ENCODE measurements around the gene FBXW10. TPM values are rescaled to one million over a fixed set of nuclear protein-coding genes. Genes with fewer than 3 reads are reported as not detected.
"Not testable (repeated sequence)": the region's sequence is repeated elsewhere in the genome, so short reads cannot be mapped to it uniquely, and the experiment has no call there.

Gene FBXW10
- total and polyA plus RNA-seq, 11 donors, result 0.04 to 0.12 (median 0.11) TPM; not detected in 8

DNA sequence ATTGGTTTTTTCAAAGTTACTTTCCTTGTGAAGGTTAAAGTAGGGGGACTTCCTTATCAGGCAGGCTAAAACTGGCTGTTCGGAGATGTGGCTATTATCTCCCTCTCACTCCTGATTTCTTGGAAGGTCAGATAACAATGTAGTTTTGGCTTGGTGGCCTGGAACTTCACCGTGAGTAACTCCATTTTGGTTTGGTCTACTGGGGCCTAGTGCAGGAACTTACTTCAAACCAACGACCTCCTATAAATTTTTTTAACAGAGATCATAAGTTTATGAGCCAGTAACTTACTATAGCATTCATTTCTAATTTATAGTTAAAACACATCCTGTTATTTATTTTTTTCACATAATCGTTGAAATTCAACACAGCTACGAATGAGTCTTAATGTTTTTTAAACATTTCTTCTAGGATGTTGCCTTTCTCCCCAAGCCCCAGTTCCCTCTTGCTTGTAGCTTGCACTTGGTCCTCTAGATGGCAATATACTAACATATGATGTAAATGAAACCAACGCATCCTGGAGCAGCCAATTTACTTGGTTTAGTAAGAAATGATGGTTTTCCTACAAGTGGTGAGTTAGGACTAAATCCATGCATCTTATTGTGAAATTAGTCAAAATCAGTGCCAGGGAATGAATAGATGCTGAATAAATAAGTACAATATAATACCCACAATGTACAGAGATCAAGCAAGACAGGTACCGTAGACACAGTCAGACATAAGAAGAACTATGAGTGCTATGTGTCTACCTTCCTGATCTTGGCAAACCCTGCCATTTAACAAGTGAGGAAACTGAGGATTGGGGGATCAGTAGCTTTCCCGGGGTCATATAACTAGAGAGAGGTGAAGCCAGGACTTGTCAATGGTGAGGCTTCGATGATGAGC, 72.9 kb downstream of the FBXW10 start:
- DNase-seq, result peak in 2 of 5 donors; percentile 19 to 24
- peak in 3 of 4 donors; percentile 47 to 74 (median 62) for ATAC-seq
- H3K4me3 ChIP-seq; intact Hi-C loops (cut with DNase I); H3K27me3 ChIP-seq; H3K9me3 ChIP-seq; H3K4me1 ChIP-seq; H3K36me3 ChIP-seq; H3K27ac ChIP-seq: not testable (repeated sequence)
- TF ChIP-seq, protein P1, sequence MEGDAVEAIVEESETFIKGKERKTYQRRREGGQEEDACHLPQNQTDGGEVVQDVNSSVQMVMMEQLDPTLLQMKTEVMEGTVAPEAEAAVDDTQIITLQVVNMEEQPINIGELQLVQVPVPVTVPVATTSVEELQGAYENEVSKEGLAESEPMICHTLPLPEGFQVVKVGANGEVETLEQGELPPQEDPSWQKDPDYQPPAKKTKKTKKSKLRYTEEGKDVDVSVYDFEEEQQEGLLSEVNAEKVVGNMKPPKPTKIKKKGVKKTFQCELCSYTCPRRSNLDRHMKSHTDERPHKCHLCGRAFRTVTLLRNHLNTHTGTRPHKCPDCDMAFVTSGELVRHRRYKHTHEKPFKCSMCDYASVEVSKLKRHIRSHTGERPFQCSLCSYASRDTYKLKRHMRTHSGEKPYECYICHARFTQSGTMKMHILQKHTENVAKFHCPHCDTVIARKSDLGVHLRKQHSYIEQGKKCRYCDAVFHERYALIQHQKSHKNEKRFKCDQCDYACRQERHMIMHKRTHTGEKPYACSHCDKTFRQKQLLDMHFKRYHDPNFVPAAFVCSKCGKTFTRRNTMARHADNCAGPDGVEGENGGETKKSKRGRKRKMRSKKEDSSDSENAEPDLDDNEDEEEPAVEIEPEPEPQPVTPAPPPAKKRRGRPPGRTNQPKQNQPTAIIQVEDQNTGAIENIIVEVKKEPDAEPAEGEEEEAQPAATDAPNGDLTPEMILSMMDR (IDR thresholded peaks at IDR 0.05), result peak; percentile 49 to 79 (median 65)
- 41 to 59% (median 50%) methylated on average over 8 to 9 of the region's 9 CpGs for WGBS, 4 donors

GRCh38 chr17:18821430-18821829, 77.6 kb downstream of the FBXW10 start:
- H3K4me3 ChIP-seq; H3K27me3 ChIP-seq; intact Hi-C loops (cut with DNase I); H3K4me1 ChIP-seq; H3K9me3 ChIP-seq; ATAC-seq; H3K27ac ChIP-seq; DNase-seq; H3K36me3 ChIP-seq: not testable (repeated sequence)
- WGBS, 4 donors, result 50 to 71% (median 52%) methylated on average over 1 to 3 of the region's 3 CpGs

DNA sequence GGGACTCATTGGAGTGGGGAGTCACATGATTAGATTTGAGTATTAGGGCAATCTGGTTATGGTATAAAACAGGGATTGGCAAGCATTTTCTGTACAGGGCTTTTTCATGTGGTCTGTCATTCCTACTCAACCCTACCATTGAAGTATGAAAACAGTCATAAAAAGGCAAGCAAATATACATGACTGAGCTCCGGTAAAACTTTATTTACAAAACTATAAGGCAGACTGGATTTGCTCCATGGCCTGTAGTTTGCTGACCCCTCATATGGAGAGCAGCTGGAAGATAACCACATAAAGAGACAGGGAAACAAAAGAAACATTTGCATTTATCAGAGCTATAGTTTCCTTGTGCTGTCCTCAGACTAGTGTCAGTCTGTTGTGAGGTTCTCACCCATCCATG, 83.8 kb downstream of the FBXW10 start:
- H3K4me3 ChIP-seq; DNase-seq; intact Hi-C loops (cut with DNase I); H3K4me1 ChIP-seq; H3K9me3 ChIP-seq; H3K27me3 ChIP-seq; ATAC-seq; H3K27ac ChIP-seq; H3K36me3 ChIP-seq: not testable (repeated sequence)
- no CpG with 5 or more reads among the region's 1 CpG for WGBS, 4 donors

Other genes starting within 250 kb of the FBXW10 start
- not detected for gene TBC1D28, start 99.7 kb upstream of the FBXW10 start, total RNA-seq
- not detected for gene TBC1D28, start 99.7 kb upstream of the FBXW10 start, polyA plus RNA-seq
- 1 to 10 TPM in 3 of 9 donors, under 1 TPM in 6; 0.32 to 5.1 (median 0.67) TPM for gene FOXO3B, start 61.7 kb upstream of the FBXW10 start, total RNA-seq
- gene FOXO3B, start 61.7 kb upstream of the FBXW10 start, polyA plus RNA-seq, result 1 to 10 TPM in 1 of 2 donors, under 1 TPM in 1; 0.42 to 1.1 TPM
- gene TVP23B, start 37.1 kb downstream of the FBXW10 start, total RNA-seq, result 10 to 100 TPM; 13.6 to 27.7 (median 20.6) TPM
- 10 to 100 TPM; 16.6 to 42.0 TPM for gene TVP23B, start 37.1 kb downstream of the FBXW10 start, polyA plus RNA-seq
- gene PRPSAP2, start 114.1 kb downstream of the FBXW10 start, total RNA-seq, result 10 to 100 TPM; 13.1 to 23.3 (median 17.8) TPM
- gene PRPSAP2, start 114.1 kb downstream of the FBXW10 start, polyA plus RNA-seq, result 10 to 100 TPM; 11.0 to 26.2 TPM
- gene SLC5A10, start 208.1 kb downstream of the FBXW10 start, total RNA-seq, result under 1 TPM in 2 of 9 donors, not detected in 7; 0.11 to 0.31 TPM
- gene SLC5A10, start 208.1 kb downstream of the FBXW10 start, polyA plus RNA-seq, result under 1 TPM; 0.04 to 0.08 TPM

All from heart left ventricle (tissue), 16 donors.